Natural killer cell treated with Interleukin-12 subunit alpha and Interleukin-12 subunit beta and Interleukin-15 and Interleukin-18, amount 100 ng/mL, for 72 hours (primary cell): ENCODE results near the gene BNIPL. TPM values are rescaled to one million over a fixed set of nuclear protein-coding genes. Genes with fewer than 3 reads are reported as not detected.

Experiments used
- ATAC-seq, 2 donors: fragments of 150-1000 bp; cut with Tn5 transposase in 1 of 2; sonication (Bioruptor Pico), chemical (Tn5 transposase) in 1 of 2; 2 replicates each; pipeline ENCODE4 v1.10.0; 2021
- DNase-seq: peaks from one replicate; pipeline ENCODE4 v3.0.0; 2022; ENCODE audit warnings: low spot score
- H3K27ac Mint-ChIP-seq, 2 donors: 1 replicate in 1 of 2; 2 replicates in 1 of 2; pipeline ENCODE4 v1.8.0; 2022; ENCODE audit warnings: mixed read lengths in 2 of 2, mild to moderate bottlenecking in 1 of 2, moderate library complexity in 1 of 2
- H3K27me3 Mint-ChIP-seq, 2 donors: 1 replicate in 1 of 2; 2 replicates in 1 of 2; pipeline ENCODE4 v1.8.0; 2022; ENCODE audit warnings: mixed read lengths in 2 of 2
- H3K36me3 Mint-ChIP-seq: one replicate; pipeline ENCODE4 v1.8.0; 2022; ENCODE audit warnings: mixed read lengths
- H3K4me1 Mint-ChIP-seq, 2 donors: 1 replicate in 1 of 2; 2 replicates in 1 of 2; pipeline ENCODE4 v1.8.0; 2022; ENCODE audit warnings: low read depth in 2 of 2, mixed read lengths in 2 of 2, mild to moderate bottlenecking in 1 of 2
- H3K4me3 Mint-ChIP-seq: one replicate; pipeline ENCODE4 v1.8.0; 2022; ENCODE audit warnings: mixed read lengths
- H3K9me3 Mint-ChIP-seq: 2 replicates; pipeline ENCODE4 v1.8.0; 2022; ENCODE audit warnings: mixed read lengths
- total RNA-seq, 2 donors: library from RNA; stranded (reverse); gene quantifications; one replicate each; pipeline ENCODE4 v1.2.3, GENCODE V29; 2022

Gene BNIPL
- total RNA-seq, 2 donors from 2014 or later = 1.4 to 3.8 TPM

DNA sequence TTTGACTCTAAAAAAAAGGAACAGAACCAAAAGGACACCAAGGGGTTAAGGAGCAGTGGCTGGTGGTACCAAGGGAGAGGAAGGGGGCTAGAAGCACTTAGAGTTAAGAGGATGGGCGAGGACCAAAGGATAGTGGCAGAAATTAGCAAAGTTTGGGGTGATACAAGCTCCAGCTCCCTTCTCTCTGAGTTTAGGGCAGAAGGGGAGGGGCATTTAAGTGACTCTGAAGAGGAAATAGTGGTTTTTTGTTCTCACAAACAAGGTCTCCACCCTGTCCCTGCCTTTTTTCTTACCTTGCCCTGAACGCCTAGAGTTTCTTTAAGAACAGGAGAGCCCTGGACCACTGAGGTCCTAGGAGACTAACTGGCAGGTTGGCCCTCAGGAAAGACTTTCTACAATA is 19.8 kb downstream of the BNIPL start:
- no peak for DNase-seq
- Mint-ChIP-seq H3K27ac (peak overlapping the region; percentile 97 to 99), H3K4me3 (peak overlapping the region; percentile 94), H3K27me3 (no peaks in the 10 kb centered on the region), H3K4me1 (peaks cover 65 to 76% of the 10 kb centered on the region in 2 donors), H3K9me3 (no peaks in the 10 kb centered on the region), H3K36me3 (peaks cover 51% of the 10 kb centered on the region)
- no peak for ATAC-seq

DNA sequence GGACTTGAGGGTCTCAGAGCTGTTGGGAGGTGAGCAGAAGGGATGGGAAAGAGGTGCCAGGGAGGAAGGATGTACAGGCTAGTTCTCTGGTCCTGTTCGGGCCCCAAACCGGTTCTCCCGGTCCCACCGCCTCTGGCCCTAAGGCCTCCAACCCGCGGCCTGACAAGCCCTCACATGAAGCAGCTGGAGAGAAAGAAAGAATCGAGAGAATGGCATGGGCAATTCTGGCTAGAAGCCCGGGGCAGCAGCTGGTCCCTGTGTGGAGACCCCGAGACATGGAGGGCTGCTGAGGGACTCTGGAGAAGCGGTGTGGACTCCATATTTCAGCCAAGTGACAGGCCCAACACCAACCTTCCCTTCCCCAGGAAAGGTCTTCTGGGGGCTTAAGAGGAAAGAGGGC is 22.3 kb downstream of the BNIPL start:
- Mint-ChIP-seq H3K9me3 (no peaks in the 10 kb centered on the region), H3K4me3 (peak overlapping the region; percentile 94), H3K27ac (peak overlapping the region; percentile 97 to 99), H3K27me3 (no peaks in the 10 kb centered on the region), H3K4me1 (peaks cover 59 to 71% of the 10 kb centered on the region in 2 donors), H3K36me3 (peaks cover 42% of the 10 kb centered on the region)
- no peak for DNase-seq
- no peak for ATAC-seq

DNA sequence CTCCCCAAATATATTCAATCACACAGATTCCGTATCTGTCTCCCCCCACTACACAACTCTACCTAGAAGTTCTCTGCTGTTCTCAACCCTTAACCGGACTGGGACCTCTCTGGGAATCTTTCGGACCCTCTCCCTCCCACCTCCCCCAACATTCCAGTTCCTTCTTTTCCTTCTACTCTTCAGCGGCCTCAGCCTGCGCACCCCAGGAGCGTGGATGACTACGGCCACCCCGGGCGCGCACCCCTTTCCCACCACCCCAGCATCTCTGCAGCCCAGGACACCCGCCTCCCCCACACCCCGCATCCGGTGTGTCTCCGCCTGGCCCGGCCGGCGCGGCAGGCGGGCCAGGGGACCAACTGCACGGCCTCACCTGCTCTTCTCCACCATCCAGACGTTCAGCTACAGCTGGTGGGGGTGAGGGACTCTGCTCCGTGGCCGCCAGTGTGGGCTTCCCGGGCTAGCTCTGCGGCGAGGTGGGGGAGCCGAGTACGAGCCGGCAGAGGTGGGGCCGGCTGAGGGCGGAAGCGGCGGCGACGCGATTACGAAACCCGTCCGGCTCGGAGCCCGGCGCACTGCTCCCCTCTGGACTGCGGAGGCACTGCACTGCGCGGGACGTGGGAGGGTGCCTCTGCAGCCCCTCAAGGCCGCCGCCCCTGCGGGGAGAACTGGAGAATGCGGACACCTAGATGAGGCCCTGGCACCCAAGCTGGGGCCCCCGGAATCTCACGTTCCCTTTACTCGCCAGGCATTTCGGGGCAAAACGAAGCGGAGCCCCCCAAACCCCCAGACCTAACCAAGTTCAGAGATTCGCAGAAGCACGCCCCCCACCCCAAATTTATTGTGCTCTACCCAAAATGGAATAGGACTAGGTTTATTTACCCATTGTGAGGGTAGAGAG is 23.0 kb downstream of the BNIPL start, which contains the start of gene CDC42SE1:
Gene CDC42SE1, minus strand, starts transcription at position 514 of the 898 bp plus-strand sequence. CDS start 3,892 bp downstream, outside the sequence.
- Mint-ChIP-seq H3K4me3 (peak within 1 kb of the TSS; percentile 94), H3K4me1 (peaks cover 55 to 64% of the 10 kb centered on the region in 2 donors), H3K9me3 (no peaks in the 10 kb centered on the region), H3K27ac (peak within 1 kb of the TSS; percentile 97 to 99), H3K27me3 (no peaks in the 10 kb centered on the region), H3K36me3 (peaks cover 39% of the 10 kb centered on the region)
- DNase-seq (peak; percentile 93), ATAC-seq (peak; percentile 86 to 87)

DNA sequence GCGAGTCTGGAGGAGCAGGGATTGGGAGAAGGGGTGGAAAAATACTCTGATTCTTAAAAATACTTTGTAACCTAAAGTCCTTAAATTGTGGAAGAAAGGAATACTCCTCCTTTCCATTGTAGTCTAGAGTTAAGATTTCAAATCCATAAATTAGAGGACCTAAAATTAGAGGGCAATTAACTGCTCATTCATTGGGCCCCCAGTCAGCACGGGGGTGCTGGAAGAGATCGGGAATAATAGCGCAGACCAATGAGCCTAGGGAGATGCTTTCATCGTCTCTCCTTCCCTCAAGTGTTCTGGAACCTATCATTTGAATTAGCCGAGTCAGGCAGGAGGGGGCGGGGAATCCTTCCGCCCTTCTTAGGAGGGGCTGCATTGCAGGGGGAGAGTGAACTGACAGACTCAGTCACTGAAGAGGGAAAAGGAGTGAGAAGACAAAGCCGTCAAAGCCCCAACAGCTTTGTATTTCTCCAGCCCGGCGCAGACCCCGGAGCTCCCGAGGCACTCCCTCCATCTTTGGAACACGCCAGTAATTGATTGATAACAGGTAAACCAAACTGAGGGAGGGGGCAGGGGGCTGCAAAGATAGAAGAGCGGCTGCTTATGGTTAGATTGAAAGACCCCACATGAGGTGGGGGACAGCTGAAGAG is 23.7 kb downstream of the BNIPL start, which contains the start of gene MLLT11:
Gene MLLT11, plus strand, starts transcription at position 391 of the 650 bp plus-strand sequence. CDS start 6,828 bp downstream, outside the sequence.
- Mint-ChIP-seq H3K9me3 (no peaks in the 10 kb centered on the region), H3K36me3 (peaks cover 31% of the 10 kb centered on the region), H3K27me3 (no peaks in the 10 kb centered on the region), H3K4me1 (peaks cover 49 to 56% of the 10 kb centered on the region in 2 donors), H3K4me3 (peak within 1 kb of the TSS; percentile 94), H3K27ac (peak within 1 kb of the TSS; percentile 97 to 99)
- DNase-seq (no peak), ATAC-seq (no peak)

DNA sequence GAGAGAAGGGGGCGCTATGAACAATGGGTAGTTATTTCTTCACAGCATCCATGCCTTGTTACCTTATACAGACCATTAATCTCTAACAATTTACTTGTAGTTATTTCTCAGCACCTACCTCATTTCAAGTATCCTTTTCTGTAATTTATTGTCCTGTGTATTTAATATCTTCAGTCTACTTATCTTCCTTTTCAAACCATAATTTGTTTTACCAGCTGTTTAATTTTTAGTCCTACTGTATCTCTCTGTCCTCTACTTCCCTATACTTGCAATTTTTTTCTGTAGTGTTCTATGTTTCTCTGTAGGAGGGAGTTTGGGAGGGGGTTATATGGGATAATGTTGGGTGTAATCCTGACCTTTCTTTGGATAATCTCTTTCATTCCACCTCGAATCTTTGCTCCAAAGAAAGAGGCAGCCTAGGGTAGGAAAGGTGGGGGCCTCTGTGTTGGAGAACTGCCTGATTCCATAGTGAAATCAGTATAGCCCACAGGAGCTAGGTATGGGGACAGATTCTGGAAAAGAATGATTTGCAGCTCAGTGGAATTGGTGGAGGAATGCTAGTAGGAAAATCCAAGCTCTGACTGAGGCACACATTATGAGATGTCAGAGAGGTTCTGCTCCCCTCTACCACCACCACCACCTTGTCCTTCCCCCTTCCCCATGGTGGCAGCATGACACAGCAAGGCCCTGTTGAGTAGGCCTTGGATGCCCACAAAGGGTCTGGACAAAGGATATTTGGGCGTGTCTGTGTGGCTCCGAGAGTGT is 24.5 kb downstream of the BNIPL start:
- peaks cover 42 to 54% of the 10 kb centered on the region in 2 donors for H3K4me1 Mint-ChIP-seq
- ATAC-seq (no peak), DNase-seq (no peak)
- peak overlapping the region; percentile 94 for H3K4me3 Mint-ChIP-seq
- no peaks in the 10 kb centered on the region for H3K27me3 Mint-ChIP-seq
- peak overlapping the region; percentile 97 to 99 for H3K27ac Mint-ChIP-seq
- H3K9me3 Mint-ChIP-seq = no peaks in the 10 kb centered on the region
- peaks cover 29% of the 10 kb centered on the region for H3K36me3 Mint-ChIP-seq

DNA sequence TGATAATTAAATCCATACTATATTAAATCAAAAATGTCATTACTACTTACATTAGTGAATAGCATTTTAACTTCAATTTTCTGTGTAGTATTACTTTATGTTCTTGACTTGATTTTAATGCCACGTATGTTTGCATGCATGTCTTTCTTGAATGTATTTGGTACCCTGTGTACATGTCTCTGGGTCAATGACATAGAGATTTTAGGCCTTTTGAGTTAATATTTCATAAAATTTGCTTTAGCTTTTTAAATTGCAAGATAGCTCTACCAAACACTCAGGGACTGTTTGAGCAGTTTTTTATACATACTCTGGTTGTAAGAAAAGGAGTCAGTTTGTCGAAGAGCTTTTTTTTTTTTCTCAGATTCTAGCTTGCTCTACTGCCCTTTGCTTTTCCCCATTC is 25.3 kb downstream of the BNIPL start:
- Mint-ChIP-seq H3K9me3 (no peaks in the 10 kb centered on the region), H3K4me1 (peaks cover 33 to 45% of the 10 kb centered on the region in 2 donors), H3K27me3 (no peaks in the 10 kb centered on the region), H3K36me3 (peaks cover 23% of the 10 kb centered on the region), H3K4me3 (peak overlapping the region; percentile 94), H3K27ac (no peak overlapping the region)
- ATAC-seq = no peak
- no peak for DNase-seq

DNA sequence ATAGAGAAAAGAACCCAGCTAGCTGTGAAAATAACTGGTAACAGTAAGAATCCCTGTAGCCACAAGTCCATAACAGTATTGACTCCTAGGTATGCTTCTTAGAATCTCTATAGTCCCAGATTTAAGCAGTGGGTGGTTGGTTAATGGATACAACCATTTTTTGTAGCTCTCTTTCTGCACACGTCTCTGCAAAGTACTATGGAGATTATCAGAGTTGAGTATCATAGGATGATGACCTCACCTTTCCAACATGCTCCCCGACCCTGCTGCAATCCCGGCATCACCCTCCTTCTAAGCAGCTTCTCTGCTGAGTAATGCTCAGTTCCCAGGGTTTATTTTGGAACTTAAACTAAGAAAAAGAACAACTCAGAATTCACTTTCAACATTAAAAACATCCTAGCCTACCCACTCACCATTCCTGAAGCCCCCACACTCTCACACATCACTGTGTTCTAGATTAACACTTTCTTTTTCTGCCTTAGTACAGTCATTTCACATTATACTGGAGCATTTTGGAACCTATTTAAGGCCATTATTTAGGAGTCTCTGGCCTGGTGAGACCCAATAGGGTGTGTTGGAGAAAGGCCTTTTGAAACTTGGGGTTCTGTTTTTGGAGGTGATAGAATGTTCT is 26.5 kb downstream of the BNIPL start:
- ATAC-seq = no peak
- Mint-ChIP-seq H3K9me3 (no peaks in the 10 kb centered on the region), H3K4me1 (peaks cover 24 to 35% of the 10 kb centered on the region in 2 donors), H3K36me3 (peaks cover 13% of the 10 kb centered on the region), H3K27ac (no peak overlapping the region), H3K4me3 (no peak overlapping the region), H3K27me3 (no peaks in the 10 kb centered on the region)
- no peak for DNase-seq

DNA sequence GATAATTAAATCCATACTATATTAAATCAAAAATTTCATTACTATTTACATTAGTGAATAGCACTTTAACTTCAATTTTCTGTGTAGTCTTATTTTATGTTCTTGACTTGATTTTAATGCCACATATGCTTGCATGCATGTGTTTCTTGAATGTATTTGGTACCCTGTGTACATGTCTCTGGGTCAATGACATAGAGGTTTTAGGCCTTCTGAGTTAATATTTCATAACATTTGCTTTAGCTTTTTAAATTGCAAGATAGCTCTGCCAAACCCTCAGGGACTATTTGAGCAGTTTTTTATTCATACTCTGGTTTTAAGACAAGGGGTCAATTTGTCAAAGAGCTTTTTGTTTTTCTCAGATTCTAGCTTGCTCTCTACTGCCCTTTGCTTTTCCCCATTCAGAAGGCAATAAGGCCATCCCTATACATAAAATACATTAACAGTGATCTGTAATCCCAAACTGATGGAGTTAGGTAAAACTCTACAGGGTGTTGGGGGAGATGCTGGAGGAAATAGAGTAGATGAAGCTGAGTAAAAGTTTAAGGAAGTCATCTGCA is 28.8 kb downstream of the BNIPL start:
- DNase-seq (no peak), ATAC-seq (no peak)
- Mint-ChIP-seq H3K9me3 (no peaks in the 10 kb centered on the region), H3K4me1 (peaks cover 19 to 31% of the 10 kb centered on the region in 2 donors), H3K27me3 (no peaks in the 10 kb centered on the region), H3K27ac (peak overlapping the region in 1 of 2 donors; percentile 49), H3K36me3 (no peaks in the 10 kb centered on the region), H3K4me3 (no peak overlapping the region)

DNA sequence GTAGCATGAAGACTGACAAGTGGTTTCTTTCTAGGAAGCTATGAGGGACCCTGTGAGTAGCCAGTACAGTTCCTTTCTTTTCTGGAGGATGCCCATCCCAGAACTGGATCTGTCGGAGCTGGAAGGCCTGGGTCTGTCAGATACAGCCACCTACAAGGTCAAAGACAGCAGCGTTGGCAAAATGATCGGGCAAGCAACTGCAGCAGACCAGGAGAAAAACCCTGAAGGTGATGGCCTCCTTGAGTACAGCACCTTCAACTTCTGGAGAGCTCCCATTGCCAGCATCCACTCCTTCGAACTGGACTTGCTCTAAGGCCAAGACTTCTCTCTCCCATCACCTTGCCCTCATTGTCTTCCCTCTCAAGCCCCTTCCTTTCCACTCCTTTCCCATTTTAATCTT is 30.8 kb downstream of the BNIPL start:
- DNase-seq (no peak), ATAC-seq (no peak)
- H3K4me1 Mint-ChIP-seq = peaks cover 18 to 19% of the 10 kb centered on the region in 2 donors
- no peaks in the 10 kb centered on the region for H3K36me3 Mint-ChIP-seq
- H3K9me3 Mint-ChIP-seq = no peaks in the 10 kb centered on the region
- H3K27me3 Mint-ChIP-seq = no peaks in the 10 kb centered on the region
- H3K27ac Mint-ChIP-seq = no peak overlapping the region
- no peak overlapping the region for H3K4me3 Mint-ChIP-seq

DNA sequence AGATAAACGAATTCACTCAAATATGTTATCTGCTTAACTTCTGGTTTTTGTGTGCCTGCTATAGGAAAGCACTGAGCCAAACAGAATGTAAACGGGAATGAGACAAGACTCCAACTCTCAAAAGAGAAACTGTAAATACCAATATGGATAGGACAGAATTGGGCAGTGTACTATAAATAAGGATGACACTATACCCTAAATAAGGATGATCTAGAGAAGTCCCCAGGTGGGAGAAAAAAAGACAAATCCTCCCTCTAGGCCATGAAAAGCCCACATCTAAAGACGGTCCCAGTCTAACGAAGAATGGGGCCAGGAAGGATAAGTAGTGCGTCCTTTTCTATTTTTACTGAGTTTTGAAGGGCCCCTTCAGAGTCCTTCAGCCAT is 32.7 kb downstream of the BNIPL start:
- peak overlapping the region; percentile 99 for H3K27ac Mint-ChIP-seq
- H3K4me1 Mint-ChIP-seq = peaks cover 14 to 19% of the 10 kb centered on the region in 2 donors
- no peaks in the 10 kb centered on the region for H3K27me3 Mint-ChIP-seq
- no peaks in the 10 kb centered on the region for H3K9me3 Mint-ChIP-seq
- H3K4me3 Mint-ChIP-seq = peak overlapping the region; percentile 98
- ATAC-seq = no peak
- no peak for DNase-seq
- H3K36me3 Mint-ChIP-seq = no peaks in the 10 kb centered on the region

DNA sequence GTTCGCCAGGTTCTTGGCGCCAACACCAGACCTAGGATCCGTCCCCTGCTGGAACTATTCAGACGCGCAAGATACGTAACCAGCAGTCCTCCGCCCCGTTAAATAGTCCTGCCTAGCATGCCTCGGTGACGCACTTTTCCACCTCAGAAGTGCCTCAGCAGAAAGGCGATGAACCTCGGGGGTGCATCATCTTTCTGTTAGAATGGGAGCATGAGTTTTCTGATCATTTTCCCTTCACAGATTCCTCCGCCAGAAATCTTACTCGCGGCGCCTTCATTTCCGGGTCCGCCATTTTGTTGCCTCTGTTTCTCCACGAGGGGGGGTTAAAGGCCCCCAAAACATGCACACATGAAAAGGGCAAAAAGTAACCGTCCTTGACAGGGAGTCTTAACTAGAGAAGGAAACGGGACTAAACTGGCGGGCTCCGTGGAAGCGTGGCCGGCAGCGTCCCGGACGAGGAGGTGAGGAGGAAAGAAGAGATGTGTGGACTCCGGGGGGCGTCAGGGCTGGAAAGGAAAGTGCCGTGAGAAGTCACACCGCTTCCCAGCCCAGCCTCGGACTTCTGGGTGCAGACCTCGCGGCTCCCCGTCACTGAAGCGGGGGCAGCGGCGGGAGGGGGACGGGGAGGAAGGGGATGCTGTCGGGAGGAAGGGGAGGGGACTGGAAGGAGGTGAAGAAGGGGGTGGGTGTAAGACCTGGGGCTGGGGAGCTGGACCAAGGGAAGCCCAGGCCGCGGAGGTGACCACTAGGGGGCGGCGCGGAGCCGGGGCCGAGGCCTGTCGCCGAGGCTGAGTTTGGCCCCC is 34.3 kb downstream of the BNIPL start, which contains the start of gene GABPB2:
Gene GABPB2, plus strand, starts transcription at position 288 of the 803 bp plus-strand sequence. CDS start 17,429 bp downstream, outside the sequence.
- H3K27ac Mint-ChIP-seq = peak within 1 kb of the TSS; percentile 99
- peaks cover 14 to 15% of the 10 kb centered on the region in 2 donors for H3K4me1 Mint-ChIP-seq
- DNase-seq (peak; percentile 92), ATAC-seq (peak; percentile 95 to 97)
- H3K27me3 Mint-ChIP-seq = no peaks in the 10 kb centered on the region
- no peaks in the 10 kb centered on the region for H3K9me3 Mint-ChIP-seq
- H3K4me3 Mint-ChIP-seq = peak within 1 kb of the TSS; percentile 98
- no peaks in the 10 kb centered on the region for H3K36me3 Mint-ChIP-seq

DNA sequence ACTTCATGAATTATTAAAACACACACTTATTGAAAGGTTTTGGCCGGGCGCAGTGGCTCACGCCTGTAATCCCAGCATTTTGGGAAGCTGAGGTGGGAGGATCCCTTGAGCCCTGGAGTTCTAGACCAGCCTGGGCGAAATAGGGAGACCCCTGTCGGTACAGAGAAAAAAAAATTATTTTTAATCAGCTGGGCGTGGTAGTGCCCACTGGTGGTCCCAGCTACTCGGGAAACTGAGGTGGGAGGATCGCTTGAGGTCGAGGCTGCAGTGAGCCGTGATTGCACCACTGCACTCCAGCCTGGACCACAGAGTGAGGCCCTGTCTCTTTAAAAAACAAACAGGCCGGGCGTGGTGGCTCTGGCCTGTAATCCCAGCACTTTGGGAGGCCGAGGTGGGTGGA is 35.8 kb downstream of the BNIPL start:
- peak overlapping the region; percentile 98 for H3K4me3 Mint-ChIP-seq
- H3K27ac Mint-ChIP-seq = peak overlapping the region; percentile 99
- ATAC-seq (no peak), DNase-seq (no peak)
- no peaks in the 10 kb centered on the region for H3K9me3 Mint-ChIP-seq
- H3K27me3 Mint-ChIP-seq = no peaks in the 10 kb centered on the region
- H3K4me1 Mint-ChIP-seq = peaks cover 14 to 15% of the 10 kb centered on the region in 2 donors
- no peaks in the 10 kb centered on the region for H3K36me3 Mint-ChIP-seq
